GM18498 (cell line): ENCODE data around the gene VAPB.
"Not testable (repeated sequence)": the region's sequence is repeated elsewhere in the genome, so short reads cannot be mapped to it uniquely, and the experiment has no call there.

Experiments used
- ATAC-seq: cut with Tn5 transposase; IDR thresholded peaks from one replicate; pipeline ENCODE4 v1.9.1; 2021; ENCODE audit warnings: mild to moderate bottlenecking, moderate library complexity; ENCODE audit not compliant: unreplicated experiment

Gene VAPB

DNA sequence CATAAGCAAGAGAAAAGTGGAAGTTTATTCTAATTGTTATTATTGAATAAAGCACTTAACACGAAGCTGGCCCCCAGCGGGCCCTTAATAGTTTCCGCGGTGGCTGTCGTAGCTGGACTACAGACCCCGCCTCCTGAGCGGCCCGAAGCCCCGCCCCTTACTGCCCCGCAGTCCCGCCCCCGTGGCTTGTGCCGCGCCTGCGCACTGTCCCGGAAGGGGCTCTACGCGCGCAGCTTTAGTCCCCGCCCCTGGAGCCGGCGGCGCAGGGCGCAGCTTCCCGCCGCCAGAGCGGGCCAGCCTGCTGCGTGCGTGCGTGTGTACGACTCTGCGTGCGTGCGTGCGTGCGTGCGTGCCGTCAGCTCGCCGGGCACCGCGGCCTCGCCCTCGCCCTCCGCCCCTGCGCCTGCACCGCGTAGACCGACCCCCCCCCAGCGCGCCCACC is at the start of gene VAPB:
Gene VAPB (plus strand): TSS at position 348 of the 442 bp plus-strand sequence. CDS start 231 bp downstream, outside the sequence.
- ATAC-seq, result peak; percentile 97

DNA sequence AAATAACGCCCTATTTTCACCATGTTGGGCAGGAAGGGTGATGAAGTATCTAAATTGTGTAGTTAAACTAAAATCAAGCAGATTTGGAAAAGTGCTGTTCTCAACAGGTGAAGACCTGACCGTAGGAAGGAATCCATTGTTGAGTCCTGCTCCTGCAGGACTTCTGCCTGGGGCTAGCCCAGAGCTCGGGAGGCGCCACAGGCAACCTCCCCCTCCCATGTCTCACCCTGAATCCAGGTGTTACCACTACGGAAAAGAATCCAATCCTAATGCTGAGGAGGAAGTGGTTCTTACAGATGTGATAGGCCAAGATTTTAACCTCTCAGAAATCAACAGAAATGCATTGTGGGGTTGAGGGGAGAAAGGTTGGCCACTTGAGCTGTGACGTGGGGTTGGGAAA is 49.3 kb upstream of the VAPB start:
- ATAC-seq, result no peak

DNA sequence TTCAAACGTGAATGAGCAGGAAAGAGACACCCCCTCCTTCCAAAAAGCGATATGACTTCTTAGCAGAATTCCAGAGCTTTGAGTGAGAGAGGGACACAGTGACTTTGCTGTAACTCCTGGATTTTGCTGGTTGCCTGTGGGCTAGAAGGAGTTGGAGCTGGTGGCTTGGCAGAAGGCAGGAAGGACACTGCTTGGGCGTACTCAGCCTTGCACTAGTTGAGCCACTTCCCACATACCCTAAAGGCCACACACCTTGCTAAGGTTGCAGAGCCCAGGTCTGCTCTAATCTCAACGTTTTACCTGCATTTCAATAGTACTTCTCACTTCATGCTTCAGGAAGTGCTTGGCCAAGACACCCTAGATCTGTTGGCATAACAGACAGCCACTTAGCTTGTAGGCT is 48.9 kb upstream of the VAPB start:
- no peak for ATAC-seq

- ATAC-seq, result no peak
Measured at GRCh38 chr20:58340853-58341252, 48.2 kb upstream of the VAPB start.

DNA sequence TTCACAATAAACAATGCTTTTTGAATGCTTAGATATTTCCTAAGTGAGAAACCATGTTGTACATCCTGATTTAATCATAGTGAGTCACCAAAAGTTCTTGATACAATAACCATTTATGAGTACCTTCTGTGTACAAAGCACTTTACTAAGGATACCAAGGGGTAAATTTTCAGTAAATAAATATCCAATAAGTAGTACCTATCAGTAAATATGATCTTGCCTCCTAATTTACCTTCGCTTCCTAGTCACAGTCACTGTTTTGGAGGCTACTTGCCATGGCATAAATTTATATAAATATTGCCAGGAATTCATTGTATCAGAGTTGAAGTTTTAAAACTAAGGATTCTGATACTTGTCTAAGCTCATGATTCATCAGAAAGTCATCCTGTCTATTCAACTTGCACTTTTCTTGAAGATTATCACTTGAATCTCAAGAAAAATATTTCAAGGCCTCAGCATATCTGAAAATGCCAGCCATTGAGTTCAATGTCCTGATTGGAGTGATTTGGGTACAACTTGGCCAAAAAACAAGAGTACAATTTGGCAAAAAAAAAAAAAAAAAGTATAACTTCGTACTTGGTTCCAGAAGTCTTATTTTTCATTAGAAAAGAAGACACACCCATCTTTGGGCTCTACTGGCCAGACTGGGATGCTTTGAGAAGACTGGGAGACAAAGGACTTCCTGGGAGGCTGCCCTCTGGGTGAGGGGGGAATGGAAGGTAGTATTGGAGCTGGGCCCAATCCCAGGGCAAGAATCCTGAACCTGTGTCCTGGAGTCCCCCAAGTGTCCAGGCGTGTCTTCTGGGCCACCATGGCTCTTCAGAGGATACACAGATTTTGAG is 46.7 kb upstream of the VAPB start:
- no peak for ATAC-seq

- ATAC-seq, result no peak
Measured at GRCh38 chr20:58344741-58345140, 44.3 kb upstream of the VAPB start.

- ATAC-seq, result no peak
Measured at GRCh38 chr20:58349570-58349969, 39.5 kb upstream of the VAPB start.

DNA sequence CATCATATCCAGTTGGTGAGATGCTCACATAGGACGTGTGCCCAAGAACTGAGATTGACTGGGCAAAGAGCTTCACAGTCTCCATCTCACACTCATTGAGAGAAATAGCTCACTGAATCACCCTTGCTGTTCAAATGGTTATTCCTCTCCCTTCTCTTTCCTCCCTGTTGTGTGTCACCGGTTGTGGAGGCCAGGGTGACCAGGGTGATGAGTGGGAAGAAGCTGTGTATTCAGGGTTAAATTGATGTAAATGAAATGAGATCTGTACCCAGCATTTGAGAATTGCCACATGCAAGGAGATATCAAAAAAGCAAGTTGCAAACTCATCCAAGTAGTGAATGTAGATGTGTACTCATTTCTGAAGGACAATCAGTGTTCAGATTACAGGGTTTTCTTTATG is 36.6 kb upstream of the VAPB start:
- no peak for ATAC-seq

DNA sequence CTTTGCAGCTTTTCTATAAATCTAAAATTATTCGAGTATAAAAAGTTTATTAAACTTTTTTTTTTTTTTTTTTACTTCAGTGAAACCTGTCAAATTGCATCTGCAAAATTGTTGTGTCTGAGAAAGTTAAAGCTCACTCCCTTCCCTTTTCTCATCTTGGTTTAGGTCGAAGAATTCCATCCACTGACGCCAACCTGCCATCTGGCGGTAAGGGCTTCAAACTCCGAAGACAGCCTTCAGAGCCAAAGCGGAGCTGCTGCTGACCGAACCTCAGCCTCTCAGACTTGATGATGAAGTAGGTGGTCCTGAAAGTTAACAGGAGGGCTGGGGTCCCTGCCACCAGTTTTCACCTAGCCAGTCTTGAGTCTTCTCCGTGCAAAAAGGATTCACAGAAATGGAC is 29.6 kb upstream of the VAPB start:
- ATAC-seq, result no peak

DNA sequence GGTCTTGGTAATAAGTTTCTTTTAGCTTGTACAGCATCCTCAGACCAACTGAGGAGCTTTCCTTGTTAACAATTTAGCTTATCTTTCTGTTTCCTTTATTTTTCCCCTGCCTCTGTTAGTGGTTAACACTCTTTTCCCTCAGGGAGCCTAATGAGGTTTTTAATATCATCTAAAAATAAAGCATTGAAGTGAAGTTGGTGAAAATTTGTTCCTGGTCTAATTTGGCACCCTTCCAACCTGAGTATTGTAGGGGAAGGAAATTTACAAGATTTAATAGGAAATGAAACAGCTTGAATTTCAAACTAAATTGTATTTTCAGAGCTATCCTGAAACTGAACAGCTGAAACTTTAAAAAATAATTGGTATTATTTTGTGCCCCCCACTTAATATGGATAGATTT is 28.1 kb upstream of the VAPB start:
- no peak for ATAC-seq

- no peak for ATAC-seq
Measured at GRCh38 chr20:58361481-58362205, 27.4 kb upstream of the VAPB start.

DNA sequence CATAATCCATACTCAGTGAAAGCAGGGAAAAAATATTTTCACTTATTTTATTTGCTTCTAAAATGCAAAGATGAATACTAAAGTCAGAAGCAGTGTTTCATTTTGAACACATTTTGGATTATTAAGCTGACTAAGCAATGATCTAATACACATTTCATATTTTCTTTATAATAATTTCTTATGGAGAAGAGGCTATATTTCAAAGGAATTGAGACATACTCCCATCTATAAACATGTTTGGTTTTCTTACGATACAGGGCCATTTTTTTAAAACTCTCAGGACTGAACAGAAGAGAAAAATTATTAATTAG is 26.9 kb upstream of the VAPB start:
- ATAC-seq, result no peak

GRCh38 chr20:58362970-58363369 is 26.1 kb upstream of the VAPB start:
- no peak for ATAC-seq

DNA sequence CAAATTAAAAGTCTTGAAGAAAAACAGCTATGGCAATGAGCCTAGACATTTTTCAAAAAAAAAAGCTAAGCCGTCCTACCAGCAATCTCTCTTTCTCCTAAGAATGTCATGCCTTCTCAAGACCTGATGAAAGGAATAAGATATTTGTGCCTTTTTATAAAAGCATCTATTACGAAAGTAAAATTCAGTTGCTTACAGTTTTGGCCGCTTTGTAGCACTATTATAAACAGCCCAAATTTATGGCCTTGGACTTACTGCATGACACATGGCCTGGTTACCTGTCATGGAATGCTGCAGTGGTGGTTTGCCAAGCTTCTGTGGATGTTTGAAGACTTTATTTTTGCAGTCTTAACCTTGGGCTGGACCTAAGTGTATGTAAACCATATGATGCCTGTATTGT is 22.2 kb upstream of the VAPB start:
- ATAC-seq, result no peak

DNA sequence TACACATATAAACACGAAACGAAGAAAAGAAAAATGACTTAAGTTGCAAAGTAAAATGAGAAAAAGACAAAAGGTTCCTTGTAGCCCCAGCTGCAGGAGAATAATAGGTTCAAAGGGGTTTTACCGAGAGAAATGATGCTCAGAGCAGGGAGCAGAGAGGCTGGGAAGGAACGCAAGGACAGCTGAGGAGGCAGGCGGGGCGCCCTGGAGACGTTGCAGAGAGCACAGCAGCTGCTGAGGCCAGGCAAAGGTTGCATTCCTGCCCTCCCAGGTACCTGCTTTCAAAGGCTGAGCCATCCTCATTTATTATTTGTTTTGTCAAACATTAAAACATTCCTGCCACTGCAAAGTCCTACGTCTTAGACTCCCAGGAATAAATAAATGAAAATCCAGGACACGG is 16.2 kb upstream of the VAPB start:
- ATAC-seq, result no peak

- not testable (repeated sequence) for ATAC-seq
Measured at GRCh38 chr20:58373296-58373695, 15.7 kb upstream of the VAPB start.

- no peak for ATAC-seq
Measured at GRCh38 chr20:58374027-58374850, 14.8 kb upstream of the VAPB start.

- ATAC-seq, result no peak
Measured at GRCh38 chr20:58374906-58375758, 13.9 kb upstream of the VAPB start.

DNA sequence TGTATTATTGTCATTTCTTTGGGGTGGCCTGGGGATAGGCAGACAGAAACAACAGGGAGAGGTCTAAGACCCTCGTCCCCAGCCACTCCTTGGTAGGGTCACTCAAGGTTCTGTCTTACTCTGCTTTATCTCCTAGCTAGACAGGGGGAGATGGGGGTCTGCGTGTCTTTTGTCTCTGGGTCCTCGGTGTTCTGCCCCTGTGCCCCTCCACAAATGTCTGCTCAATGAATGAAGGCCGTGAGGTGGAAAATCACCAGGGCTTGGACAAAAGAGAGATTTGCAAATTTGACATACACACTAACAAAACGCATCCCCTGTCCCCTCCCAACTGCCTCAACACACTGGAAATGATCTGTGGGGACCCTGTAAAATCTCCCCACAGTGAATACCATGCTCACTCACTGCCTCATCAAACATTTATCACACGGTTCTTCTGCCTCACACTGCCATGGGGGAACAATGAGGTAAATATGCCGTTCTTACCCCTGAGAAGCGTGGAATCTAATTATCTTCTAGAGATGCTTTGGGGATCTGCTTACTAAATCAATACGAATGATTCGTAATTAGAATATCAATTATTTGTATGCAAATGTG is 13.2 kb upstream of the VAPB start:
- no peak for ATAC-seq

- no peak for ATAC-seq
Measured at GRCh38 chr20:58377017-58377416, 12.0 kb upstream of the VAPB start.
